ENCODE results near the gene ZMYM4. TPM values are rescaled to one million over a fixed set of nuclear protein-coding genes. Genes with fewer than 3 reads are reported as not detected.
A peak's percentile ranks its signal among the peaks of the same experiment; 100 is the strongest.

Gene ZMYM4
- total and polyA plus RNA-seq, 3 donors from 2014 or later: 63.5 to 73.5 (median 68.6) TPM

- no peaks in the 10 kb centered on the region for H3K36me3 ChIP-seq (ENCODE audit: low read depth, missing control alignments)
- H3K27ac ChIP-seq: no peak overlapping the region
- H3K4me3 ChIP-seq: no peak overlapping the region
- H3K4me1 ChIP-seq: no peaks in the 10 kb centered on the region
- H3K27me3 ChIP-seq: no peaks in the 10 kb centered on the region
- no peaks in the 10 kb centered on the region for H3K9me3 ChIP-seq
- DNase-seq: no peak
- TF ChIP-seq CTCF (IDR thresholded peaks at IDR 0.05) (no peak), POLR2A (IDR thresholded peaks at IDR 0.05) (no peak)
- 79 to 80% methylated on average over 3 of the region's 3 CpGs for WGBS, 2 donors
- intact Hi-C loops (cut with DNase I; ENCODE audit: low total_unique reads): no loop called here
Observed at GRCh38 chr1:35361638-35362037, 93.1 kb downstream of the ZMYM4 start.

GRCh38 chr1:35364741-35365140 is 96.2 kb downstream of the ZMYM4 start:
- DNase-seq: no peak
- no peaks in the 10 kb centered on the region for H3K27me3 ChIP-seq
- H3K4me3 ChIP-seq: no peak overlapping the region
- no peaks in the 10 kb centered on the region for H3K36me3 ChIP-seq (ENCODE audit: low read depth, missing control alignments)
- no peak for TF ChIP-seq CTCF (IDR thresholded peaks at IDR 0.05)
- TF ChIP-seq POLR2A (IDR thresholded peaks at IDR 0.05): no peak
- no peaks in the 10 kb centered on the region for H3K4me1 ChIP-seq
- H3K9me3 ChIP-seq: no peaks in the 10 kb centered on the region
- no peak overlapping the region for H3K27ac ChIP-seq
- 88 to 91% methylated on average over 3 of the region's 3 CpGs for WGBS, 2 donors
- intact Hi-C loops (cut with DNase I; ENCODE audit: low total_unique reads): no loop called here

- H3K9me3 ChIP-seq: no peaks in the 10 kb centered on the region
- intact Hi-C loops (cut with DNase I; ENCODE audit: low total_unique reads): no loop called here
- TF ChIP-seq CTCF (IDR thresholded peaks at IDR 0.05) (no peak), POLR2A (IDR thresholded peaks at IDR 0.05) (no peak)
- WGBS, 2 donors: 96 to 100% methylated on average over 2 of the region's 2 CpGs
- H3K27ac ChIP-seq: no peak overlapping the region
- no peaks in the 10 kb centered on the region for H3K36me3 ChIP-seq (ENCODE audit: low read depth, missing control alignments)
- DNase-seq: no peak
- no peak overlapping the region for H3K4me3 ChIP-seq
- no peaks in the 10 kb centered on the region for H3K27me3 ChIP-seq
- H3K4me1 ChIP-seq: no peaks in the 10 kb centered on the region
Observed at GRCh38 chr1:35367914-35368313, 99.4 kb downstream of the ZMYM4 start.

- WGBS, 2 donors: 44 to 50% methylated on average over 4 of the region's 4 CpGs
- H3K9me3 ChIP-seq: no peaks in the 10 kb centered on the region
- no peak overlapping the region for H3K4me3 ChIP-seq
- no peaks in the 10 kb centered on the region for H3K4me1 ChIP-seq
- TF ChIP-seq CTCF (IDR thresholded peaks at IDR 0.05) (no peak), POLR2A (IDR thresholded peaks at IDR 0.05) (no peak)
- no peaks in the 10 kb centered on the region for H3K27me3 ChIP-seq
- intact Hi-C loops (cut with DNase I; ENCODE audit: low total_unique reads): no loop called here
- peak; percentile 57 for DNase-seq
- no peaks in the 10 kb centered on the region for H3K36me3 ChIP-seq (ENCODE audit: low read depth, missing control alignments)
- H3K27ac ChIP-seq: peak overlapping the region in 1 of 2 donors; percentile 26
Observed at GRCh38 chr1:35369922-35370671, 101.6 kb downstream of the ZMYM4 start.

GRCh38 chr1:35371506-35371905 is 103.0 kb downstream of the ZMYM4 start:
- 63 to 74% methylated on average over 4 of the region's 4 CpGs for WGBS, 2 donors
- DNase-seq: no peak
- intact Hi-C loops (cut with DNase I; ENCODE audit: low total_unique reads): no loop called here
- no peak for TF ChIP-seq POLR2A (IDR thresholded peaks at IDR 0.05)
- Histone ChIP-seq H3K27me3 (no peaks in the 10 kb centered on the region), H3K27ac (no peak overlapping the region), H3K4me1 (no peaks in the 10 kb centered on the region), H3K4me3 (no peak overlapping the region), H3K9me3 (no peaks in the 10 kb centered on the region), H3K36me3 (ENCODE audit: low read depth, missing control alignments) (no peaks in the 10 kb centered on the region)
